HepG2 (cell line): ENCODE results near the gene NEMF. TPM values are rescaled to one million over a fixed set of nuclear protein-coding genes. Genes with fewer than 3 reads are reported as not detected.

ENCODE experiments used
- AGO1 ChIP-seq: fragments of 200-400 bp; formaldehyde crosslinking; IDR thresholded peaks from 2 replicates; pipeline ENCODE4 v1.6.1; 2017; ENCODE audit warnings: mild to moderate bottlenecking, low read depth, low read length, moderate library complexity; ENCODE audit not compliant: poor library complexity, severe bottlenecking
- FOXA1 ChIP-seq, 2 experiments: fragments of 450-650 bp in 1 of 2; sonication (generic) in 1 of 2; formaldehyde crosslinking in 1 of 2; IDR thresholded peaks; 2 replicates each; pipeline versions ENCODE4 v1.4.0 to v1.6.1; 2016 to 2020; ENCODE audit warnings: missing genetic modification reagents in 1 of 2
- IKZF4 ChIP-seq: sonication (generic); formaldehyde crosslinking; IDR thresholded peaks from 2 replicates; pipeline ENCODE4 v1.5.1; 2020; ENCODE audit warnings: borderline replicate concordance, mild to moderate bottlenecking, low read depth, missing genetic modification reagents; ENCODE audit errors: not compliant biosample characterization
- JDP2 ChIP-seq: sonication (generic); formaldehyde crosslinking; IDR thresholded peaks from 2 replicates; pipeline ENCODE4 v1.8.1; 2022; ENCODE audit warnings: missing genetic modification reagents, borderline replicate concordance
- JUND ChIP-seq: sonication (generic); formaldehyde crosslinking; IDR thresholded peaks from 2 replicates; pipeline ENCODE4 v1.8.0; 2022; ENCODE audit warnings: mild to moderate bottlenecking, missing genetic modification reagents
- KMT2B ChIP-seq: IDR thresholded peaks from 2 replicates; pipeline ENCODE4 v1.6.1; 2016; ENCODE audit warnings: missing genetic modification reagents, missing compliant biosample characterization
- ZBTB3 ChIP-seq: sonication (generic); formaldehyde crosslinking; IDR thresholded peaks from 2 replicates; pipeline ENCODE4 v1.4.0; 2020; ENCODE audit warnings: low read depth, mild to moderate bottlenecking, moderate library complexity, missing genetic modification reagents, borderline replicate concordance
- ZMYM2 ChIP-seq: sonication (generic); formaldehyde crosslinking; IDR thresholded peaks from 2 replicates; pipeline ENCODE4 v1.8.0; 2022; ENCODE audit warnings: mild to moderate bottlenecking, missing genetic modification reagents
- ZNF274 ChIP-seq: sonication (generic); formaldehyde crosslinking; IDR thresholded peaks from 2 replicates; pipeline ENCODE4 v1.5.1; 2020; ENCODE audit warnings: mild to moderate bottlenecking, missing genetic modification reagents
- ZNF367 ChIP-seq: sonication (generic); formaldehyde crosslinking; IDR thresholded peaks from 2 replicates; pipeline ENCODE4 v1.4.0; 2020; ENCODE audit warnings: missing genetic modification reagents, borderline replicate concordance
- ZNF672 ChIP-seq: sonication (generic); formaldehyde crosslinking; IDR thresholded peaks from 2 replicates; pipeline ENCODE4 v1.8.1; 2022; ENCODE audit warnings: missing genetic modification reagents
- ZNF788 ChIP-seq: sonication (generic); formaldehyde crosslinking; IDR thresholded peaks from 2 replicates; pipeline ENCODE4 v1.5.0; 2020; ENCODE audit warnings: mild to moderate bottlenecking, missing genetic modification reagents, borderline replicate concordance
- ZSCAN9 ChIP-seq: IDR thresholded peaks from 2 replicates; pipeline ENCODE4 v1.6.1; 2016; ENCODE audit warnings: borderline replicate concordance
- polyA plus RNA-seq, 8 experiments: library from polyadenylated mRNA; depleted of rRNA in 3 of 8; stranded (reverse) in 7 of 8; unstranded in 1 of 8; fragments of >200 nt; fragmentation: Illumina TruSeq in 4 of 8; extraction: Trizol in 4 of 8; gene quantifications; 2 replicates each; pipeline versions ENCODE4 v1.2.1 to v1.2.3, GENCODE V29; 2011 to 2016; ENCODE audit warnings: low read depth in 4 of 8, missing spikeins in 1 of 8, mixed read lengths in 1 of 8; ENCODE audit not compliant: insufficient read depth in 1 of 8
- total RNA-seq, 5 experiments: library from RNA; depleted of rRNA; stranded (reverse); fragments of >200 nt; fragmentation: Illumina TruSeq; extraction: Trizol; gene quantifications; 2 replicates each; pipeline ENCODE4 v1.2.3, GENCODE V29; 2016; ENCODE audit warnings: low read depth in 1 of 5
- TF ChIP-seq, protein P1 (sequence below): sonication (generic); formaldehyde crosslinking; IDR thresholded peaks from 2 replicates; pipeline ENCODE4 v1.9.0; 2021; ENCODE audit warnings: mild to moderate bottlenecking, missing genetic modification reagents
- TF ChIP-seq, protein P2 (sequence below): IDR thresholded peaks from 2 replicates; pipeline ENCODE4 v1.6.1; 2012; ENCODE audit warnings: low read depth, low read length, improper control_type of control experiment
- TF ChIP-seq, protein P3 (sequence below): sonication (generic); formaldehyde crosslinking; IDR thresholded peaks from 2 replicates; pipeline ENCODE4 v1.4.0; 2020; ENCODE audit warnings: mild to moderate bottlenecking, low read depth, missing genetic modification reagents
- TF ChIP-seq, protein P4 (sequence below): sonication (generic); formaldehyde crosslinking; IDR thresholded peaks from 2 replicates; pipeline ENCODE4 v1.5.1; 2020; ENCODE audit warnings: mild to moderate bottlenecking, missing genetic modification reagents, moderate library complexity

Gene NEMF
- total and polyA plus RNA-seq, 2 of the 13 experiments (the other 11 are each of a cell fraction or from before 2014, with no cell fraction given) = 21.3 to 57.9 TPM

DNA sequence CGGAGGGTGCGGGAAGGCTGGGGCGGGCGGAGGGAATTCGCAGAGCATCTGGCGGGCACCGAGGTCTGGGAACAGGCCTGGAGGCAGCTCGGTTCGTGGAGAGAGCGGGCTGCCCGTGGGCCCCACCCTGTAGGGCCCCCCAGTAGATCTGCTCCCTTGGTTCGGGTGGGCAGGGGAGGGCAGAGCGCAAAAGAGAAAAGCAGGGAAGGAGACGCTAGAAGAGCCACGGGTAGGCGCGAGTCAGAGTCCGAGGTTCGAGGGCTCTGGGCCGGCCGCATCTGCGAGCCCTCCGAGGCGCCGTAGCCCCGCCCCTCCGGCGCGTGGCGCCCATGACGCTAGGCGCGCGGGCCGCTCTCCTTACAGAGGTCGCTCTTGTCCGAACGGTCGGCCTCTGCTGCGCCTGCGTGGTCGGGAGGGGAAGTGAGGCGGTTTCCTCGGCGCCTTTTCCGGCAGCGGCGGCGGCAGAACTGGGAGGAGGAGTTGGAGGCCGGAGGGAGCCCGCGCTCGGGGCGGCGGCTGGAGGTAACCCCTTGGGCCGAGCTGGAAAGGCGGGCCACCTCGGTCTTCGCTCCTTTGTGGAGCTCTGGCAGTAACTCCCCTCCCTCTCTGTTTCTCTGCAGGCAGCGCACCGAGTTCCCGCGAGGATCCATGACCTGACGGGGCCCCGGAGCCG is 40.2 kb upstream of the NEMF start, which contains the start of gene ARF6 (continued):
- TF ChIP-seq ZBTB3 (CRISPR knock-in tag) = peak; percentile 71; the same call in 1 of the 2 replicates
- TF ChIP-seq JUND = peak; percentile 27; the same call in 1 of the 2 replicates
- TF ChIP-seq ZSCAN9 = peak; percentile 50; the same call in 1 of the 2 replicates
- TF ChIP-seq, protein P1, sequence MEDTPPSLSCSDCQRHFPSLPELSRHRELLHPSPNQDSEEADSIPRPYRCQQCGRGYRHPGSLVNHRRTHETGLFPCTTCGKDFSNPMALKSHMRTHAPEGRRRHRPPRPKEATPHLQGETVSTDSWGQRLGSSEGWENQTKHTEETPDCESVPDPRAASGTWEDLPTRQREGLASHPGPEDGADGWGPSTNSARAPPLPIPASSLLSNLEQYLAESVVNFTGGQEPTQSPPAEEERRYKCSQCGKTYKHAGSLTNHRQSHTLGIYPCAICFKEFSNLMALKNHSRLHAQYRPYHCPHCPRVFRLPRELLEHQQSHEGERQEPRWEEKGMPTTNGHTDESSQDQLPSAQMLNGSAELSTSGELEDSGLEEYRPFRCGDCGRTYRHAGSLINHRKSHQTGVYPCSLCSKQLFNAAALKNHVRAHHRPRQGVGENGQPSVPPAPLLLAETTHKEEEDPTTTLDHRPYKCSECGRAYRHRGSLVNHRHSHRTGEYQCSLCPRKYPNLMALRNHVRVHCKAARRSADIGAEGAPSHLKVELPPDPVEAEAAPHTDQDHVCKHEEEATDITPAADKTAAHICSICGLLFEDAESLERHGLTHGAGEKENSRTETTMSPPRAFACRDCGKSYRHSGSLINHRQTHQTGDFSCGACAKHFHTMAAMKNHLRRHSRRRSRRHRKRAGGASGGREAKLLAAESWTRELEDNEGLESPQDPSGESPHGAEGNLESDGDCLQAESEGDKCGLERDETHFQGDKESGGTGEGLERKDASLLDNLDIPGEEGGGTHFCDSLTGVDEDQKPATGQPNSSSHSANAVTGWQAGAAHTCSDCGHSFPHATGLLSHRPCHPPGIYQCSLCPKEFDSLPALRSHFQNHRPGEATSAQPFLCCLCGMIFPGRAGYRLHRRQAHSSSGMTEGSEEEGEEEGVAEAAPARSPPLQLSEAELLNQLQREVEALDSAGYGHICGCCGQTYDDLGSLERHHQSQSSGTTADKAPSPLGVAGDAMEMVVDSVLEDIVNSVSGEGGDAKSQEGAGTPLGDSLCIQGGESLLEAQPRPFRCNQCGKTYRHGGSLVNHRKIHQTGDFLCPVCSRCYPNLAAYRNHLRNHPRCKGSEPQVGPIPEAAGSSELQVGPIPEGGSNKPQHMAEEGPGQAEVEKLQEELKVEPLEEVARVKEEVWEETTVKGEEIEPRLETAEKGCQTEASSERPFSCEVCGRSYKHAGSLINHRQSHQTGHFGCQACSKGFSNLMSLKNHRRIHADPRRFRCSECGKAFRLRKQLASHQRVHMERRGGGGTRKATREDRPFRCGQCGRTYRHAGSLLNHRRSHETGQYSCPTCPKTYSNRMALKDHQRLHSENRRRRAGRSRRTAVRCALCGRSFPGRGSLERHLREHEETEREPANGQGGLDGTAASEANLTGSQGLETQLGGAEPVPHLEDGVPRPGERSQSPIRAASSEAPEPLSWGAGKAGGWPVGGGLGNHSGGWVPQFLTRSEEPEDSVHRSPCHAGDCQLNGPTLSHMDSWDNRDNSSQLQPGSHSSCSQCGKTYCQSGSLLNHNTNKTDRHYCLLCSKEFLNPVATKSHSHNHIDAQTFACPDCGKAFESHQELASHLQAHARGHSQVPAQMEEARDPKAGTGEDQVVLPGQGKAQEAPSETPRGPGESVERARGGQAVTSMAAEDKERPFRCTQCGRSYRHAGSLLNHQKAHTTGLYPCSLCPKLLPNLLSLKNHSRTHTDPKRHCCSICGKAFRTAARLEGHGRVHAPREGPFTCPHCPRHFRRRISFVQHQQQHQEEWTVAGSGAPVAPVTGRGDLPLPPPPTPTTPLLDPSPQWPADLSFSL = no peak
- no peak for TF ChIP-seq ZNF672 (CRISPR knock-in tag)
- TF ChIP-seq JDP2 (CRISPR knock-in tag) = no peak
- no peak for TF ChIP-seq ZNF367 (CRISPR knock-in tag)
- TF ChIP-seq, protein P2, sequence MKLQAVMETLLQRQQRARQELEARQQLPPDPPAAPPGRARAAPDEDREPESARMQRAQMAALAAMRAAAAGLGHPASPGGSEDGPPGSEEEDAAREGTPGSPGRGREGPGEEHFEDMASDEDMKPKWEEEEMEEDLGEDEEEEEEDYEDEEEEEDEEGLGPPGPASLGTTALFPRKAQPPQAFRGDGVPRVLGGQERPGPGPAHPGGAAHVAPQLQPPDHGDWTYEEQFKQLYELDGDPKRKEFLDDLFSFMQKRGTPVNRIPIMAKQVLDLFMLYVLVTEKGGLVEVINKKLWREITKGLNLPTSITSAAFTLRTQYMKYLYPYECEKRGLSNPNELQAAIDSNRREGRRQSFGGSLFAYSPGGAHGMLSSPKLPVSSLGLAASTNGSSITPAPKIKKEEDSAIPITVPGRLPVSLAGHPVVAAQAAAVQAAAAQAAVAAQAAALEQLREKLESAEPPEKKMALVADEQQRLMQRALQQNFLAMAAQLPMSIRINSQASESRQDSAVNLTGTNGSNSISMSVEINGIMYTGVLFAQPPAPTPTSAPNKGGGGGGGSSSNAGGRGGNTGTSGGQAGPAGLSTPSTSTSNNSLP = no peak
- TF ChIP-seq ZNF274 (CRISPR knock-in tag) = peak; percentile 70; the same call in 1 of the 2 replicates
- TF ChIP-seq AGO1 = peak; percentile 27
- TF ChIP-seq IKZF4 (CRISPR knock-in tag) = peak; percentile 51
- no peak for TF ChIP-seq ZMYM2 (CRISPR knock-in tag)
- TF ChIP-seq, protein P3, sequence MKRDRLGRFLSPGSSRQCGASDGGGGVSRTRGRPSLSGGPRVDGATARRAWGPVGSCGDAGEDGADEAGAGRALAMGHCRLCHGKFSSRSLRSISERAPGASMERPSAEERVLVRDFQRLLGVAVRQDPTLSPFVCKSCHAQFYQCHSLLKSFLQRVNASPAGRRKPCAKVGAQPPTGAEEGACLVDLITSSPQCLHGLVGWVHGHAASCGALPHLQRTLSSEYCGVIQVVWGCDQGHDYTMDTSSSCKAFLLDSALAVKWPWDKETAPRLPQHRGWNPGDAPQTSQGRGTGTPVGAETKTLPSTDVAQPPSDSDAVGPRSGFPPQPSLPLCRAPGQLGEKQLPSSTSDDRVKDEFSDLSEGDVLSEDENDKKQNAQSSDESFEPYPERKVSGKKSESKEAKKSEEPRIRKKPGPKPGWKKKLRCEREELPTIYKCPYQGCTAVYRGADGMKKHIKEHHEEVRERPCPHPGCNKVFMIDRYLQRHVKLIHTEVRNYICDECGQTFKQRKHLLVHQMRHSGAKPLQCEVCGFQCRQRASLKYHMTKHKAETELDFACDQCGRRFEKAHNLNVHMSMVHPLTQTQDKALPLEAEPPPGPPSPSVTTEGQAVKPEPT (CRISPR knock-in tag) = peak; percentile 81; the same call in 1 of the 2 replicates
- TF ChIP-seq ZNF788 (CRISPR knock-in tag) = peak; percentile 75; the same call in 1 of the 2 replicates
- peak; percentile 76 for TF ChIP-seq KMT2B (CRISPR knock-in tag)
- TF ChIP-seq, protein P4, sequence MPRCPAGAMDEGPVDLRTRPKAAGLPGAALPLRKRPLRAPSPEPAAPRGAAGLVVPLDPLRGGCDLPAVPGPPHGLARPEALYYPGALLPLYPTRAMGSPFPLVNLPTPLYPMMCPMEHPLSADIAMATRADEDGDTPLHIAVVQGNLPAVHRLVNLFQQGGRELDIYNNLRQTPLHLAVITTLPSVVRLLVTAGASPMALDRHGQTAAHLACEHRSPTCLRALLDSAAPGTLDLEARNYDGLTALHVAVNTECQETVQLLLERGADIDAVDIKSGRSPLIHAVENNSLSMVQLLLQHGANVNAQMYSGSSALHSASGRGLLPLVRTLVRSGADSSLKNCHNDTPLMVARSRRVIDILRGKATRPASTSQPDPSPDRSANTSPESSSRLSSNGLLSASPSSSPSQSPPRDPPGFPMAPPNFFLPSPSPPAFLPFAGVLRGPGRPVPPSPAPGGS = 0 out of 2 replicates have a peak, but pooled peaks have one; percentile 40
- TF ChIP-seq FOXA1 (IDR thresholded peaks at IDR 0.05) = no peak
- 0 out of 2 replicates have a peak, but pooled peaks have one; percentile 12 for TF ChIP-seq FOXA1 (CRISPR knock-in tag; IDR thresholded peaks at IDR 0.05)
